Osteocyte (in vitro differentiated cells): ENCODE data around the gene FLOT1. TPM values are rescaled to one million over a fixed set of nuclear protein-coding genes. Genes with fewer than 3 reads are reported as not detected.
A peak's percentile ranks its signal among the peaks of the same experiment; 100 is the strongest.

Source experiments
- DNase-seq: peaks from one replicate; pipeline ENCODE4 v3.0.0; 2021; ENCODE audit warnings: mixed read lengths; ENCODE audit not compliant: unreplicated experiment; ENCODE audit errors: extremely low spot score
- H3K27ac Mint-ChIP-seq: one replicate; pipeline ENCODE4 v1.8.0; 2021; ENCODE audit warnings: mild to moderate bottlenecking, mixed read lengths; ENCODE audit not compliant: unreplicated experiment
- H3K27me3 Mint-ChIP-seq: one replicate; pipeline ENCODE4 v1.8.0; 2021; ENCODE audit warnings: mixed read lengths; ENCODE audit not compliant: unreplicated experiment
- H3K36me3 Mint-ChIP-seq: one replicate; pipeline ENCODE4 v1.8.0; 2021; ENCODE audit warnings: mixed read lengths; ENCODE audit not compliant: unreplicated experiment
- H3K4me1 Mint-ChIP-seq: one replicate; pipeline ENCODE4 v1.8.0; 2021; ENCODE audit warnings: mixed read lengths; ENCODE audit not compliant: unreplicated experiment
- H3K4me3 Mint-ChIP-seq: one replicate; pipeline ENCODE4 v1.8.0; 2021; ENCODE audit warnings: mild to moderate bottlenecking, moderate library complexity, mixed read lengths; ENCODE audit not compliant: unreplicated experiment
- H3K9me3 Mint-ChIP-seq: one replicate; pipeline ENCODE4 v1.8.0; 2021; ENCODE audit warnings: mixed read lengths; ENCODE audit not compliant: unreplicated experiment
- total RNA-seq: library from RNA; stranded (reverse); gene quantifications from 2 replicates; pipeline ENCODE4 v1.2.1, GENCODE V29; 2021
- TF ChIP-seq, protein P1 (sequence below): fragments of 200-600 bp; sonication (generic); IDR thresholded peaks from 2 replicates; pipeline ENCODE4 v1.5.0; 2021; ENCODE audit warnings: antibody characterized with exemption, mild to moderate bottlenecking, moderate library complexity

The FLOT1 gene
- total RNA-seq, 1 donor from 2014 or later, result 88.1 TPM

DNA sequence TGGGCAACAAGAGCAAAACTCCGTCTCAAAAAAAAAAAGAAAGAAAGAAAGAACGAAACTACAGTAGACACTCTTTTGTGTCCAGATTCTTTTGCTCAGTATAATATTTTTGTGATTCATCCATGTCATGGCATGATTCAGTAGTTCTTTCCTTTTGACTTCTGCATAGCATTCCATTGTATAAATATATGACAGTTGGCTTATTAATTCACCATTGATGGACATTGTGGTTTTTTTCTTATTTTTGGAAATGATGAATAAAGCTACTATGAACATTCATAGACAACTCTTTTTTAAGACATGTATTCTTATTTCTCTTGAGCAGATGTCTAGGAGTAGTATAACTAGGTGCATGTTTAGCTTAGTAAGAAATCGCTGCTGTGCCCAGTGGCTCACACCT lies 12.1 kb upstream of the FLOT1 start:
- Mint-ChIP-seq H3K4me3 (no peak overlapping the region), H3K27ac (peak overlapping the region; percentile 99), H3K4me1 (peaks cover 81% of the 10 kb centered on the region), H3K9me3 (no peaks in the 10 kb centered on the region), H3K27me3 (no peaks in the 10 kb centered on the region), H3K36me3 (no peaks in the 10 kb centered on the region)
- no peak for DNase-seq
- TF ChIP-seq, protein P1, sequence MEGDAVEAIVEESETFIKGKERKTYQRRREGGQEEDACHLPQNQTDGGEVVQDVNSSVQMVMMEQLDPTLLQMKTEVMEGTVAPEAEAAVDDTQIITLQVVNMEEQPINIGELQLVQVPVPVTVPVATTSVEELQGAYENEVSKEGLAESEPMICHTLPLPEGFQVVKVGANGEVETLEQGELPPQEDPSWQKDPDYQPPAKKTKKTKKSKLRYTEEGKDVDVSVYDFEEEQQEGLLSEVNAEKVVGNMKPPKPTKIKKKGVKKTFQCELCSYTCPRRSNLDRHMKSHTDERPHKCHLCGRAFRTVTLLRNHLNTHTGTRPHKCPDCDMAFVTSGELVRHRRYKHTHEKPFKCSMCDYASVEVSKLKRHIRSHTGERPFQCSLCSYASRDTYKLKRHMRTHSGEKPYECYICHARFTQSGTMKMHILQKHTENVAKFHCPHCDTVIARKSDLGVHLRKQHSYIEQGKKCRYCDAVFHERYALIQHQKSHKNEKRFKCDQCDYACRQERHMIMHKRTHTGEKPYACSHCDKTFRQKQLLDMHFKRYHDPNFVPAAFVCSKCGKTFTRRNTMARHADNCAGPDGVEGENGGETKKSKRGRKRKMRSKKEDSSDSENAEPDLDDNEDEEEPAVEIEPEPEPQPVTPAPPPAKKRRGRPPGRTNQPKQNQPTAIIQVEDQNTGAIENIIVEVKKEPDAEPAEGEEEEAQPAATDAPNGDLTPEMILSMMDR, result no peak

DNA sequence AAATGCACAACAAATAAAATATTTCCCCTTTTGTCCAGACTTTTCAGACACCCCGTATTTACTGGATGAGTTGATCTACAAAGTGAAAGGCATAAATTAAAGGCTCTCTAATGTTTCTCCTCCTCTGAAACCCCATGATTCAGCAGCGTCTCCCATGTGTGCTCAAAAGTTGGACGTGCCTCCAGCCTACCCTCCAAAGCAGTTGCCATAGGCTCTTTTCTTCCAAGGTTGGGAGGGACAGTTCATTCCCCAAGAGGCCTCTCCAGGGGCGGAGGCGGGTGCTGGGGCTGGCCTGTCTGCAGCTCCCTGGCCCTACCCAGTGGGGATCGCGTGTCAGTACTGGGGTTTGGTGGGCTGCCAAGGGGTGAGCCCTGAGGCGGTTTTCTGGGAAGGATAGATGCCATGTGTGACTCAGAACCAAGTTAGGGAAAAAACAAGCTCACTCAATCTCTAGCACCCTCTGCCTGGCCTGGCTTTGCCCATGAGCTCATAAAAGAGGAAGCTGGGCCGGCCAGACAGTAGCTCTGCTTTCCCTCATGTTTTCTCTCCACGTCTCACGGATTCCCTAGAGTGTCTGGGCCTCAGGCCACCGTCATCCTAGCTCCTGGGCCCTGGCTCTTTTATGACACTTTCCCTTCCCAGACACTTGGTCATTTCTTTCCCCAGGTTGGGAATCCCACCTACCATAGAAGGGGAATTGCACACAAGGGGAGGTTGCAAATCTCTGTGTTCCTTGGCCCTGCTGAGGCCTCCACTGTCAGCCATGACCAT lies 9.9 kb upstream of the FLOT1 start:
- H3K27me3 Mint-ChIP-seq, result no peaks in the 10 kb centered on the region
- no peaks in the 10 kb centered on the region for H3K36me3 Mint-ChIP-seq
- H3K9me3 Mint-ChIP-seq, result no peaks in the 10 kb centered on the region
- H3K4me1 Mint-ChIP-seq, result peaks cover 86% of the 10 kb centered on the region
- TF ChIP-seq, protein P1, result no peak
- peak overlapping the region; percentile 19 for H3K4me3 Mint-ChIP-seq
- peak overlapping the region; percentile 99 for H3K27ac Mint-ChIP-seq
- DNase-seq, result peak; percentile 100

DNA sequence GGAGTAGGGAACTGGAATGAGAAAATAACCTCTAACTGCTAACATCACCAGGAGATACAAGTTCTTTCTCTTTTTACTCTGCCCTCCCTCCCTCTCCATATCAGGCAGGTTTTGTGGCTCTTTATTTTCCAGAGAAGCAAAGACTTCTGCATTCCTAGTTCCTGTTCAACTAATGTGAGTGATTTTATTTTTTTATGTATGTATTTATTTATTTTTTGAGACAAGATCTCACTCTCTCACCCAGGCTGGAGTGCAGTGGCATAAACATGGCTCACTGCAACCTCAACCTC lies 7.8 kb upstream of the FLOT1 start:
- Mint-ChIP-seq H3K36me3 (no peaks in the 10 kb centered on the region), H3K27me3 (no peaks in the 10 kb centered on the region), H3K27ac (peak overlapping the region; percentile 96), H3K4me3 (no peak overlapping the region), H3K9me3 (no peaks in the 10 kb centered on the region), H3K4me1 (peaks cover 81% of the 10 kb centered on the region)
- TF ChIP-seq, protein P1, result no peak
- no peak for DNase-seq

DNA sequence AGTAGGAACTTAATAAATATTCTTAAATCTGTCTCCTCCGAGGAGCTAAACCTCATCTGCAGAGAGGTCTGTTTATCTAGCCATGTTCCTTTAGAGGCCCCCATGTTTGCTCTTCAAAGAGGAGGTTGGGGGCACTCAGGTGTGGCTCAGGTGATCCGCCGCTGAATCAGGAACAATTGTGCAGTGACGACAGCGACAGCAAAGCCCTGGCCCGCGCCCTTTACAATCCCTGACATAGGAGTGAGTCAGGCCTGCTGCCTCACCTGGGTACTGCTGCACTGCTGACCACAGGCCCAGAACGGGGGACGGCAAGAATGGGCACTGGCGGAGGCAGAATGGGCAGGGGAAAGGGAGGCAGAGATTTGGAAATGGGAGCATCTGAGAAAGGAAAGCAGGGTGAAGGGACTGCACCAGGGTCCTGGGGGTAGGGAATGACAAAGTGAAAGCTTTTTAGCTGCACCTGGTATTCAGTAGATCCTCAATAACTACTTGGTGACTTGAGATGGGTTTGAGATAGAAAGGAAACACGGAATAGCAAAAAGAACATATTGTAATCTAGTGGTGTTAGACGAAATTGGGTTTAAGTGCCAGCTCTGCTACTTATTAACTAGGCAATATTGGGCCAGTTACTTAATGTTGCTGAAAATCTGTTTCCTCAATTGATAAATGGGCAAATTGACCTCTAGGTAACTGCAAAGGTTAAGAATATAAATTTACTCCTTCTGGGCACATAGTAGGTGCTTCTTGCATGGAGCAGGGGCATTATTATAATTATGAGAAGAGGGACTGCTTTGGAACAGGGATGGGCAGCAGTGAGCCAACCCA lies 7.3 kb upstream of the FLOT1 start:
- no peaks in the 10 kb centered on the region for H3K27me3 Mint-ChIP-seq
- H3K4me1 Mint-ChIP-seq, result peaks cover 81% of the 10 kb centered on the region
- H3K9me3 Mint-ChIP-seq, result no peaks in the 10 kb centered on the region
- DNase-seq, result no peak
- H3K4me3 Mint-ChIP-seq, result no peak overlapping the region
- TF ChIP-seq, protein P1, result no peak
- H3K27ac Mint-ChIP-seq, result peak overlapping the region; percentile 96
- H3K36me3 Mint-ChIP-seq, result no peaks in the 10 kb centered on the region

DNA sequence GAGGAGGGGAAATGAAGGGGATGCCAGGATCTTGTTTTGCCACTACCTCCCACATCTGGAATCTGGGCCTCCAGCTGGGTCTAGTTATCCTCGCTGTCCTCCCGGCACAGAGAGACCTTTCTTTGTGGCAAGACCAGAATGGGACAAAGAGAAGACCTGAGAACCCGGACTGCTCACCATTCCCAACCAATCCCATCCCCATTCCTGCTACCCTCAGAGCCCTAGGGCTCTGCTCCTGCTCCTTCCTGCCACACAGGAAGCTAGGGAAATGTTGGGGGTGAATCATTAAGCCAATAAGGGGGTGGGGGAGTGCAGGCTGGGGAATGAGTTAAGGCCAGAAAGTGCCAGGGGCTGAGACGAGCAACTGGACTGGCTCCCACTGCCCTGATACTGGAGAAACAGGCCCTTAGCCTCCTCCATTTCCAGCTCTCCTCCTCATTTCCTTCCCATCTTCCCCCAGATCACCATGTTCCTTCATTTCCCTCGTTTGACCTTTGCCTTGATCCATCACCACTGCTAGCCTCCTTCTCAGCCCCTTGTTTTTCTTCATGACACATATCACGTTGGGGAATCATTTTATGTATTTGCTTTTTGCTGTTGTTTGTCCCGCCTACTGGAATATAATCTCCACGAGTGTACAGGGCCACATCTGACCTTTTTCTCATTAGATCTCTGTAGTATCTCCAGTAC lies 6.5 kb upstream of the FLOT1 start:
- TF ChIP-seq, protein P1, result no peak
- H3K36me3 Mint-ChIP-seq, result peaks cover under 1% of the 10 kb centered on the region
- H3K9me3 Mint-ChIP-seq, result no peaks in the 10 kb centered on the region
- H3K4me1 Mint-ChIP-seq, result peaks cover 76% of the 10 kb centered on the region
- peak overlapping the region; percentile 12 for H3K4me3 Mint-ChIP-seq
- H3K27me3 Mint-ChIP-seq, result no peaks in the 10 kb centered on the region
- no peak for DNase-seq
- H3K27ac Mint-ChIP-seq, result peak overlapping the region; percentile 96
